ENCODE results near the gene TRAPPC5.

- TF ChIP-seq CTCF (IDR thresholded peaks at IDR 0.05; ENCODE audit: low read length): no peak
- no peak for TF ChIP-seq EZH2 (optimal IDR thresholded peaks at IDR 0.05; ENCODE audit: low read depth, low read length)
Measured at GRCh38 chr19:7729831-7730285, 49.2 kb downstream of the TRAPPC5 start.
